Effector memory CD8-positive, alpha-beta T cell (primary cell): Measurements from ENCODE around the gene PTPRD.

ENCODE experiments used
- ATAC-seq: fragments of 150-1000 bp; cut with Tn5 transposase; replicated peaks from 2 replicates; pipeline ENCODE4 v1.10.0; 2021; ENCODE audit warnings: mild to moderate bottlenecking, moderate library complexity
- DNase-seq, 3 experiments: peaks; one replicate each; pipeline ENCODE4 v3.0.0; 2021
- H3K27ac Mint-ChIP-seq, 2 donors: one replicate each; pipeline ENCODE4 v1.8.0; 2022; ENCODE audit warnings: mild to moderate bottlenecking in 2 of 2, mixed read lengths in 2 of 2, moderate library complexity in 2 of 2
- H3K27me3 Mint-ChIP-seq, 2 donors: one replicate each; pipeline ENCODE4 v1.8.0; 2022; ENCODE audit warnings: mixed read lengths in 2 of 2
- H3K36me3 Mint-ChIP-seq: one replicate; pipeline ENCODE4 v1.8.0; 2022; ENCODE audit warnings: mild to moderate bottlenecking, moderate library complexity, mixed read lengths; ENCODE audit not compliant: insufficient read depth
- H3K4me1 Mint-ChIP-seq, 2 donors: one replicate each; pipeline ENCODE4 v1.8.0; 2022; ENCODE audit warnings: low read depth in 2 of 2, mixed read lengths in 2 of 2
- H3K4me3 Mint-ChIP-seq, 2 donors: one replicate each; pipeline ENCODE4 v1.8.0; 2022; ENCODE audit warnings: mild to moderate bottlenecking in 2 of 2, mixed read lengths in 2 of 2, moderate library complexity in 2 of 2
- H3K9me3 Mint-ChIP-seq, 2 donors: one replicate each; pipeline ENCODE4 v1.8.0; 2022; ENCODE audit warnings: mixed read lengths in 2 of 2

The PTPRD gene

GRCh38 chr9:8613346-8613825 is 1999.4 kb downstream of the PTPRD start:
- DNase-seq = no peak
- Mint-ChIP-seq H3K27me3 (no peaks in the 10 kb centered on the region), H3K36me3 (no peaks in the 10 kb centered on the region), H3K27ac (no peak overlapping the region), H3K4me1 (no peaks in the 10 kb centered on the region), H3K4me3 (no peak overlapping the region), H3K9me3 (no peaks in the 10 kb centered on the region)
- no peak for ATAC-seq

GRCh38 chr9:8611153-8611552 is 2001.6 kb downstream of the PTPRD start:
- Mint-ChIP-seq H3K27me3 (no peaks in the 10 kb centered on the region), H3K4me1 (no peaks in the 10 kb centered on the region), H3K4me3 (no peak overlapping the region), H3K9me3 (peaks cover 0 to 3% of the 10 kb centered on the region in 2 donors), H3K27ac (no peak overlapping the region), H3K36me3 (no peaks in the 10 kb centered on the region)
- no peak for DNase-seq
- no peak for ATAC-seq

- H3K4me1 Mint-ChIP-seq = no peaks in the 10 kb centered on the region
- DNase-seq = no peak
- no peak for ATAC-seq
- no peak overlapping the region for H3K4me3 Mint-ChIP-seq
- peaks cover 0 to 3% of the 10 kb centered on the region in 2 donors for H3K9me3 Mint-ChIP-seq
- H3K27me3 Mint-ChIP-seq = no peaks in the 10 kb centered on the region
- H3K36me3 Mint-ChIP-seq = no peaks in the 10 kb centered on the region
- no peak overlapping the region for H3K27ac Mint-ChIP-seq
Observed at GRCh38 chr9:8610256-8610655, 2002.5 kb downstream of the PTPRD start.

GRCh38 chr9:8605096-8605495 is 2007.7 kb downstream of the PTPRD start:
- Mint-ChIP-seq H3K4me3 (no peak overlapping the region), H3K36me3 (no peaks in the 10 kb centered on the region), H3K4me1 (no peaks in the 10 kb centered on the region), H3K9me3 (peaks cover 0 to 3% of the 10 kb centered on the region in 2 donors), H3K27me3 (no peaks in the 10 kb centered on the region), H3K27ac (no peak overlapping the region)
- no peak for DNase-seq
- ATAC-seq = no peak

GRCh38 chr9:8604201-8604600 is 2008.6 kb downstream of the PTPRD start:
- peaks cover 0 to 3% of the 10 kb centered on the region in 2 donors for H3K9me3 Mint-ChIP-seq
- no peaks in the 10 kb centered on the region for H3K4me1 Mint-ChIP-seq
- no peak overlapping the region for H3K27ac Mint-ChIP-seq
- ATAC-seq (no peak), DNase-seq (no peak)
- no peaks in the 10 kb centered on the region for H3K36me3 Mint-ChIP-seq
- no peaks in the 10 kb centered on the region for H3K27me3 Mint-ChIP-seq
- H3K4me3 Mint-ChIP-seq = no peak overlapping the region

GRCh38 chr9:8600914-8601680 is 2011.7 kb downstream of the PTPRD start:
- ATAC-seq (no peak), DNase-seq (no peak)
- H3K9me3 Mint-ChIP-seq = peaks cover 0 to 2% of the 10 kb centered on the region in 2 donors
- no peaks in the 10 kb centered on the region for H3K36me3 Mint-ChIP-seq
- H3K4me1 Mint-ChIP-seq = no peaks in the 10 kb centered on the region
- no peak overlapping the region for H3K4me3 Mint-ChIP-seq
- no peaks in the 10 kb centered on the region for H3K27me3 Mint-ChIP-seq
- no peak overlapping the region for H3K27ac Mint-ChIP-seq

- DNase-seq (no peak), ATAC-seq (no peak)
- no peak overlapping the region for H3K27ac Mint-ChIP-seq
- peaks cover 0 to 2% of the 10 kb centered on the region in 2 donors for H3K9me3 Mint-ChIP-seq
- no peak overlapping the region for H3K4me3 Mint-ChIP-seq
- H3K27me3 Mint-ChIP-seq = no peaks in the 10 kb centered on the region
- no peaks in the 10 kb centered on the region for H3K36me3 Mint-ChIP-seq
- H3K4me1 Mint-ChIP-seq = no peaks in the 10 kb centered on the region
Observed at GRCh38 chr9:8599937-8600336, 2012.9 kb downstream of the PTPRD start.

- Mint-ChIP-seq H3K9me3 (peaks cover 0 to 2% of the 10 kb centered on the region in 2 donors), H3K36me3 (peaks cover 3% of the 10 kb centered on the region), H3K4me1 (peaks cover 0 to 2% of the 10 kb centered on the region in 2 donors), H3K27me3 (no peaks in the 10 kb centered on the region), H3K27ac (no peak overlapping the region), H3K4me3 (no peak overlapping the region)
- ATAC-seq = no peak
- no peak for DNase-seq
Observed at GRCh38 chr9:8589476-8589875, 2023.3 kb downstream of the PTPRD start.

- Mint-ChIP-seq H3K4me3 (no peak overlapping the region), H3K9me3 (no peaks in the 10 kb centered on the region), H3K4me1 (no peaks in the 10 kb centered on the region), H3K36me3 (peaks cover 3% of the 10 kb centered on the region), H3K27me3 (peaks cover 0 to under 1% of the 10 kb centered on the region in 2 donors), H3K27ac (no peak overlapping the region)
- no peak for ATAC-seq
- DNase-seq = no peak
Observed at GRCh38 chr9:8585036-8585435, 2027.8 kb downstream of the PTPRD start.

- H3K9me3 Mint-ChIP-seq = no peaks in the 10 kb centered on the region
- peaks cover 0 to 10% of the 10 kb centered on the region in 2 donors for H3K27me3 Mint-ChIP-seq
- no peak overlapping the region for H3K4me3 Mint-ChIP-seq
- DNase-seq (no peak), ATAC-seq (no peak)
- H3K36me3 Mint-ChIP-seq = no peaks in the 10 kb centered on the region
- no peaks in the 10 kb centered on the region for H3K4me1 Mint-ChIP-seq
- H3K27ac Mint-ChIP-seq = no peak overlapping the region
Observed at GRCh38 chr9:8579661-8580060, 2033.1 kb downstream of the PTPRD start.

- no peak overlapping the region for H3K4me3 Mint-ChIP-seq
- DNase-seq = no peak
- no peak for ATAC-seq
Observed at GRCh38 chr9:8576741-8577140, 2036.1 kb downstream of the PTPRD start.

GRCh38 chr9:8574846-8575245 is 2038.0 kb downstream of the PTPRD start:
- DNase-seq (no peak), ATAC-seq (no peak)
- no peak overlapping the region for H3K27ac Mint-ChIP-seq
- H3K4me3 Mint-ChIP-seq = no peak overlapping the region
- H3K27me3 Mint-ChIP-seq = peaks cover 0 to 13% of the 10 kb centered on the region in 2 donors
- H3K9me3 Mint-ChIP-seq = no peaks in the 10 kb centered on the region
- no peaks in the 10 kb centered on the region for H3K36me3 Mint-ChIP-seq
- no peaks in the 10 kb centered on the region for H3K4me1 Mint-ChIP-seq

More at GRCh38 chr9:8576741-8577140, 2036.1 kb downstream of the PTPRD start:
- H3K27me3 Mint-ChIP-seq = peaks cover 0 to 12% of the 10 kb centered on the region in 2 donors
- no peak overlapping the region for H3K27ac Mint-ChIP-seq
- H3K9me3 Mint-ChIP-seq = no peaks in the 10 kb centered on the region
- no peaks in the 10 kb centered on the region for H3K4me1 Mint-ChIP-seq
- H3K36me3 Mint-ChIP-seq = no peaks in the 10 kb centered on the region

- H3K36me3 Mint-ChIP-seq = no peaks in the 10 kb centered on the region
- H3K27me3 Mint-ChIP-seq = peaks cover 0 to 5% of the 10 kb centered on the region in 2 donors
- ATAC-seq (no peak), DNase-seq (no peak)
- peaks cover 0 to 1% of the 10 kb centered on the region in 2 donors for H3K9me3 Mint-ChIP-seq
- H3K27ac Mint-ChIP-seq = no peak overlapping the region
- H3K4me1 Mint-ChIP-seq = no peaks in the 10 kb centered on the region
- H3K4me3 Mint-ChIP-seq = no peak overlapping the region
Observed at GRCh38 chr9:8572209-8572608, 2040.6 kb downstream of the PTPRD start.

- Mint-ChIP-seq H3K4me3 (no peak overlapping the region), H3K4me1 (no peaks in the 10 kb centered on the region)
- ATAC-seq = no peak
Observed at GRCh38 chr9:8571643-8572042, 2041.2 kb downstream of the PTPRD start.

More at GRCh38 chr9:8571643-8572042, 2041.2 kb downstream of the PTPRD start:
- Mint-ChIP-seq H3K27me3 (peaks cover 0 to 5% of the 10 kb centered on the region in 2 donors), H3K36me3 (no peaks in the 10 kb centered on the region), H3K27ac (no peak overlapping the region), H3K9me3 (peaks cover 0 to 3% of the 10 kb centered on the region in 2 donors)
- DNase-seq = no peak
